ENCODE measurements around the gene TEPSIN.
"Not testable (repeated sequence)": the region's sequence is repeated elsewhere in the genome, so short reads cannot be mapped to it uniquely, and the experiment has no call there.

Gene TEPSIN

DNA sequence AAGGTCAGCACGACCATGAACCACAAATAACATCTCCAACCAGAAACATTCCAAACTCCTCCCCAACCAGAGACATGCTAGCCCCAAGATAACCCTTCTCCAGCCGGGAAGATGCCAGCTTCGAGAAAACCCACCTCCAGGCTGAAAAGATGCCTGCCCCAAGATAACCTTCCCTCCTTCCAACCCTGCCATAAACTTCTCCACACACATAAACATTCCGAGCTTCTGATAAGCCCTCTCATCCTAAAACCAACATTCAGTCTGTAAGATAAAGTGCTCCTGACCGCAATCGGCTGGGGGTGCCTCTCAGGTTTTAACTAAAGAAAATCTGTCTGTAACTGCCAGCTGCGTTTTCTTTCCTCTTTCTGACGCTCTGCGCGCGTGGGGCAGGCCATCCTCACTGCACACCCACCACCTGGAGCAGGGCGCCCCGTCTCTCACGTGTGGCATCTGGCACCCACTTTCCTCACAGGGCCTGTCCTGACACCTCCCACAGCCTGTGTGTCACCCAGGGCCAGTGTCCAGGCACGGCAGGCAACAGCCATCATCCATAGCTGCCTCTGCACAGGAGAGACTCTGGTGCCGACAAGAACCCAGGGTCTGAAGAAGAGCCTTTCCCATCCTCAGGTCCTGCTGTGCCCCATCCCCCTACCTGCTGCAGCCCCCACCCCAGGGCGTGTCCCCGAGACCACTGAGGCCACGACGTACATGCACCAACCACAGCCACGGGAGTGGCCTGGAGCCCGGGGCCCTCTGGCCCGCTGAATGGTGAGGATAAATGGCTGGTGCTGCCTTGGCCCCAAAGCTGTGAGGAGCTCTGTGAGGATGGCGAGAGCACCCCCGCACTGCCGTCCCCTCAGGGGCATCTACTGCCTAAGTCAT lies 3.7 kb downstream of the TEPSIN start:
- no peak for DNase-seq

DNA sequence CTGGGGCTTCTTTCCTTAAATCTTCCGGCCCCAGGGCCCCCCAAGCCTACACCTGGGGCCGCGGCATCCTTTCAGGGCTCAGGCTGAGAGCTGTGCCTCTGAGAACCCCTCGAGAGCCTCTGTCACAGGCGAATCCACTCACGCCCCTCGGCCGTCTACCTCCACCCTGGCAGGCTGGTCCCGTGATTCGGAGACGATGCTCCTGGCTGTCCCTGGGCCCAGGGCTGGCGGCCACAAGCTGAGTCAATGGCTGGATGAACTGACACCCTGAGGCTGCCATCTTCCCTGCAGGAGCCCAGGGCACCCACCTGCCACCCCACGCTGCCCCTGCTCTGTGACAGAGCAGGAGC lies 4.4 kb downstream of the TEPSIN start:
- no peak for DNase-seq

DNA sequence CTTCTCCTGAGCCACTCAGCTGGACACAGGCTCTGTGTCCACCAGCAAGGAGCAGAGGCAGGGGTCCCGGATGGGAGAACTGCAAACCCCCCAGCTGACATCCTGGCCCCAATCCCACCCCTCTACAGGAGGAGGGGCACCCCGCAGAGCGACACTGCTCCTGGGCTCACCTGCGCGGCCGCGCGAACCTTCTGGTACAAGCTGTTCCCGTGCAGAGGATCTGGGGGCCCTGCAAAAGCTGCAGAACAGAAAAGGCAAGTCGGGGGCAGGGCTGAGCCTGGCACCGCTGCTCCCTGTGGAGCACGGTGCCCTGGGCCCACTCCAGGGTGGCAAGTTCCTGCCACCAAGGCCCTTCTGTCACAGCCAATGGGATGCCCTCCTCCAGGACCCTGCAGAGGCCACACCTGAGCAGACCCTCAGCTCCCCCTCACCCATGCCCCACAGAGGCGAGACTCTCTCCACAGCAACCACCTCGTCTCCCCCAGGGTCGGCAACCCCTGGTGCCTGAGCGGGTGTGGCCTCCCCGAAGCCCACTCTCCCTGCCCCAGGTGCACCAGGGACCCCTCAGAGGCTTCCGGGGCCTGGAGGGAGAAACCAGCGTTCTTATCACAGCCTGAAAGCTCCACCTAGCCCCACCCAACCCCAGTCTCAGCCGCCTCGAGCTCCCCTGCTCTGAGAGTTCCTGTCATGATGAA lies 4.9 kb downstream of the TEPSIN start:
- no peak for DNase-seq

DNA sequence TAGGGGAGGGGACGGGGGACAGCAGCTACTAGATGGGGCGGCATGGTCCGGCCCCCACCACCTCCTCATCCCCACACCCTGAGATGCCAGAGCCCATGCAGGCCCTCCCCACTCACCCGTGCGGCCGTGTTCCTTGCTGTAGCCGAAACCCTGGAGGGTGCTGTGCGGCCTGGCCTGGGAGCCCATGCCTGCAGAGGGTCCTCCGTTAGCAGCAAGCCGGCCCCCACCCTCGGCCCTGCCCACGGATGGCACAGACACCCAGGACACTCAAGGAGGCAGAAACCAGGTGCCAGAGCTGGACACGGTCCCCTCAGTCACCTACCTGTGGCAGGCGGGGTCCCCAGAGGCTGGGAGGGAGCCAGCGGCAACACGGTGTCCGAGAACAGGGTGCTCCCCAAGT lies 5.5 kb downstream of the TEPSIN start:
- DNase-seq: no peak

DNA sequence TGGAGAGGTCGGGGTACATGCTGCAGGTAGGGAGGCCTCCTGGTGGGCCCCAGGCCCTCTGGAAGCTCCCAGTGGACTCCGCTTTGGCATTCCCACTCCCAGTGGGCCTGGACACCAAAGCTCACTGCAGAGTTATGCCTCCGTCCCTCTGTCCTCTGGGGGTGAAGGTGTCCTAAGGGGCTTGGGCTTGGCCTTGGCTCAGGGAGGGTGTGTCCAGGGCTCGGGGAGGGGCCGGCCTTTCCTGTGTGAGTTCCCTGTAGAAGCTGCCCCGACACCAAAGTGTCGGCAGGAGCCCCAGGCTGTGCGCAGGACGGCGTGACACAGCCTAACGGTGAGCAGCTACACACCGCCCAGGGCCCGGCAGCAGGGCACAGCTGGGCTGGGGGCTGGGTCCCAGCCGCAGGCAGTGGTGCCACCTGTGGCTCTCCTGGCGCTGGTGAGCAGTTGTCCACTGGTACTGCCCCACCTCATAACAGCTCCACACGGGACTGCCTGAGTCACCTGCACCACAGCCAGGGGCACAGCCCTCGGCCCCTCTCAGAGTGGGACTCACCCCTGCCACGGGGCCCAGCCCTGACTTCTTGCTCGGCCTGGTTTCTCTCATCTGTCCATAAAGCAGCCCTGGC lies 6.1 kb downstream of the TEPSIN start:
- DNase-seq: no peak

DNA sequence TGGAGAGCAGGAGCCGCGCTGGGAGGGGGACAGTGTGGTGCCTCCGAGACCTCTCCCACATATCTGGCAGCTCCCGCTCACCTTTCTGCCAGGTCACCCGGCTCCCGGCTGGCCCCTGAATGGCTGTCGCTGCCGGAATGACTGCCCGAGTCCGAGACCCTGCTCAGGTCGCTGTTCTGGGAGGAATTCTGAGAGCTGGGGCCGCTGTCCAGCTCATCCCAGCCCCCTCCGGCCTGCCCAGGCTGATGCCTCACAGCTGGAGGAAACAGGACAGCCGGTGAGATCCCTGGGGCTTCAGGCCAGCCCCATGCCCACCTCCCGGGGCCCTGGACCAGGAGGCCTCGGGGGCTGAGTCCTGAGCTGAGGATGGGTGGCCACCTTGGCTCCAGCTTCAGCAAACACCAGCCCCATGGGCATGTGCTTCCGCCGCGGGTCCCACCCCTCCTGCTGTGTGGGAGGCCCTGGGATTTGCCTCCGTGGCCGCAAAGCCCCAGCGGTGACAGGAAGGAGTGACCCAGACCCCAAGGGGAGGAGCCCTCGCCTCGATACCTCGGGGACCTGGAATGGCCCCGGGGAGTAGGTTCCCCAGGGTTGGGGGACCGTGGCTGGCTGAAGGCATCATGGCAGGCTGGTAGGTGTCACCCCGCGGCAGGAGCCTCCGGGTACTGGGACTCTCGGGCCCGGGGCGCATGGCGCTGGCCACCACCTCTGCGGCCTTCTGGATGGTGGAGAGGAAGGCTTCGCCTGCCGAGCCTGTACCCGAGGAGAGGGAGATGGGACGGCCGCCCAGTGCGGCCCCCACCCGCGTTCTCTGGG lies 6.9 kb downstream of the TEPSIN start:
- no peak for DNase-seq

DNA sequence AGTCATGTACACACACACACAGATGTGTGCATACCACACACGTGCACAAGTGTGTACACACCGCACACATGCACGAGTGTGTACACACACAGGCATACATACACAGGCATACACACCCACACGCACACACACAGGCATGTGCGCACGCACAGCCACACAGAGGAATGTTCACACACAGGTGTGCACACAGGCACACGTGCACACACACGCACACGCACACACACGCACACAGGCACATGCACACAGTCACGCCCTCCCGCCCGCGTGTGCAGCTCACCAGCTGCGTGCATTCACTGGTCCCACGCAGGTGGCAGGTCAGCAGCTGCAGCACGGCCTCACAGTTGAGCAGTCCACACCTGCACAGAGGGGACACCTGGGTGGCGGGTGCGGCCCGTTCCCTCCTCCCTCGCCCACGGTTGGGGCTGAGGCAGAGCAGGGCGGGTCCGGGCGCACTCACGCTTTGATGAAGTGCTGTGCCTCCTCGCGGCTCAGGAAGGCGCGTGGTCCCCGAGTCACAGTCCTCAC lies 7.7 kb downstream of the TEPSIN start:
- no peak for DNase-seq

DNA sequence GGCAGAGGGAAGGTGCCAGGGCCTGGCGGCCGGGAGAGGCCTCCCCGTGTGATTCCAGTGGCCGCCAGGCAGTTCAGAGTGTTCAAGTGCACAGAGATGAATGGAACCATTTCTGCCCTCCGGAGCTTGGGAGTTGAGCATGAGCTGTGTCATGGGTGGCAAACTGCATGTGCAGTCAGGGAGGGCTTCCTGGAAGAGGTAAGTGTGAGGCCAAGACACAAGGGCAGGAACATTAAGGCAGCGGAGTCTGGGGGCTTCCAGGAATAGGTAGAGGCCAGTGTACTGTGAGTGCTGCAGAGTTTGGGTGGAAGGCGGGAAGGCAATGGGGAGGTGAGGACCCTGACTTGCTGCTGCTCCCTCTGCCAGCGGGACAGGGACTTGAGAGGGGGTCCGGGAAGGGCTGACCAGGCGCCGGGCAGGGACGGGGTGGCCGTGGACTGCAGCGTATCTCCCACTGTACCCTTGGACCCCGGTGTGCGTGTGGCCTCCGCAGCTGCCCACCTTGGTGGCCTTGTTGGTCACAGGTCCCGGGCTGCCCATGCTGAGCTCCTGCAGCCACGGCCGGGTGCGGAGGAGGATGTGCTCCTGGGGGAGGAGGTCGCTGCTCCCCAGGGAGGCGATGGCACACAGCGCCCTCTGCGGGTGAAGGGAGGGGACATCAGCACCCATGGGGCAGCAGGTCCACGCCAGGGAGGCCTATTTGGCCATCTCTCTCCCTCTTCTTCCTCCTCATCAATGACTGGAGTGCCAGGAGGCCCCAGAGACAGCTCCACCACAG lies 8.6 kb downstream of the TEPSIN start:
- DNase-seq: no peak

DNA sequence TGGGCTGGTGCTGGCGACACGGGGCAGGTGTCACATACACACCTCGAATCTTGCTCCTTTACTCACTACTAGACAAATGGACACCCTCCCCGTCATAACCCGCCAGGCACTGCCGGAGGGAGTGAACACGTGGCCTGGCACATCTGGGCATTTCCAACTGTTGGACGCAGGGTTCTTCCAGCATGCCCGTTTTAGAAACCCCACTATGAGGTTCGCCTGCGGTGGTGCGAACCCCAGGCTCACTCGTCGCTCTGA lies 9.3 kb downstream of the TEPSIN start:
- DNase-seq: no peak

DNA sequence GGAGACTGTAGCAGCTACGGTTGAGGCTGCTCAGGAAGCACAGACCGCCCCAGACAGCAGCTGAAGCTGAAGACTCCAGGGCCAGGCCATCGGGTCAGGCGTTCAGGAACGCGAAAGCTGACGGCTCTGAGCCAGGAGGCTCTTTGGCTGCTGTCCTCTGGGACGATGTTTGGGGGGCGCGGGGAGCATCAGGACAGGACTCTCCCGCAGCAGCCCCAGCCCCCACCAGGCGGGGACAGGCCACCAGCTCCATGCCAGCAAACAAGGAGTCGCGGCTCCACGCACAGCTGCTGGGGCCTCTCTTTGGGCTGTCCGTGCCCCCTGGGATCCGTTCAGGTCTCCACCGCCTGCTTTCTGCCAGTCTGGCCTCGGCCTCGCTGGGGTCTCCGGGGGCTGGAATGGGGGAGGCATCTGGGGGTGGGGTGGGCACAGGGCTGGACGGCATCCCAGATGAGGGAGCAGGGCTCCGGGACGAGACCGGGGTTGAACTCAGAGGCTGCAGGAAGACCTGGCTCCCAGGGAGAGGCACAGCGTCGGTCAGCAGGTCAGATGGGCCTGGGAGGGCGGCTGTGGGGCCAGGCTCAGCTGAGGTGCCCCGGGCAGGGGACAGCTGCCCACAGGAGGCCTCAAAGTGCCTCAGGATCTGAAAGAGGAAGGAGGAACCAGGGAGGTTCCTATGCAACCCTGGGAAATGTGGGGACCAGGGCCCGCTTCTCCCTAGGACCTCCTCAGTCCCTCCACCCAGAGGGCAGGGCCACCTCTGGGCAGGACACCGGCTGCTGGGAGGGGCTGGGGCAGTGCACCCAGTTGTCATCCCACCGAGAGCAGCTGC lies 9.8 kb downstream of the TEPSIN start:
- DNase-seq: no peak

DNA sequence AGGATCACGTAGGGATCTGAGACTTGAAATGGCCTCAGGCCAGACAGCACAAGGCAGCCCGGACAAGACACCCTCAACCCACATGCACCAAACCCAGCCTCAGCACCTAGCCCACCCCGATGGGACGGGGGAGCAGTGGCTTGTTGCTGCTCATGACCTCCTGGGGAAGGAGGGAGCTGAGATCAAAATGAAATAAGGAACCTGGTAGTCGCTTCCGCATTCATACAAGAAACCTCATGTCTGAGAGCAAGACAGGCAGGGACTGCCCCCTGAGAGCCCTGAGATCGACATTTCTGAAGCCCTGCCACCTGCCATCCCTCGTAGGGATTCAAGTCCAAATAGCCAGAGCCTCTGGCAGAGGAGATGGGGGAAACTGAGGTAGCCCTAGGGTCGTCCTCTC lies 10.4 kb downstream of the TEPSIN start:
- DNase-seq: no peak

DNA sequence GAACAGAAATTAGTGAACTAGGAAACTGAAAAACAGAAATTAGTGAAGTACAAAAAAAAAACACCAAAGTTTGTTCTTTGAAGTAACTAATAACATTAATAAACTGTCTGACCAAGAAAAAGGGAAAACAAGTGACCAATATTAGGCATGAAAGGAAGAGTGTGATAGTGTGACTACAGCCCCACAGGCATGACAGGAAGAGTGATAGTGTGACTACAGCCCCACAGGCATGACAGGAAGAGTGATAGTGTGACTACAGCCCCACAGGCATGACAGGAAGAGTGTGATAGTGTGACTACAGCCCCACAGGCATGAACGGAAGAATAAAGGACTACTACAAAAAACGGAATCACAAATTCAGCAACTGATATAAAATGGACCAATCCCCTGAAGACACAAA lies 11.2 kb downstream of the TEPSIN start:
- DNase-seq: not testable (repeated sequence)

DNA sequence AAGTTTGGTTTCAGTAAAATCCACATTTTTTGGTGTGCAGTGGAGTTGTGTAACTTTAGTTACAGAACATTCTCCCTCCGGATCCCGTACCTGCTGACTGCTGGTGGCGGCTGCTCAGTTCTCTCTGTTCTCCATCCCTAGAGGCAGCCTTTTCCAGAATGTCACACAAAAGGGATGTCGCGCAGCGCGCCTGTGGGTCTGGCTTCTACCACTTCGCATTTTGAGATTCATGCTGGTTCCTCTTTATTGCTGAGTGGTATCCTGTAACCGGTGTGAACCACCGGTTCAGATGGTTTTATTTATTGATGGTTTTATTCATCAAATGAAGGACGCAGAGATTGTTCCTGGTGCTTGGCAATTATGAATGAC lies 15.1 kb downstream of the TEPSIN start:
- no peak for DNase-seq

DNA sequence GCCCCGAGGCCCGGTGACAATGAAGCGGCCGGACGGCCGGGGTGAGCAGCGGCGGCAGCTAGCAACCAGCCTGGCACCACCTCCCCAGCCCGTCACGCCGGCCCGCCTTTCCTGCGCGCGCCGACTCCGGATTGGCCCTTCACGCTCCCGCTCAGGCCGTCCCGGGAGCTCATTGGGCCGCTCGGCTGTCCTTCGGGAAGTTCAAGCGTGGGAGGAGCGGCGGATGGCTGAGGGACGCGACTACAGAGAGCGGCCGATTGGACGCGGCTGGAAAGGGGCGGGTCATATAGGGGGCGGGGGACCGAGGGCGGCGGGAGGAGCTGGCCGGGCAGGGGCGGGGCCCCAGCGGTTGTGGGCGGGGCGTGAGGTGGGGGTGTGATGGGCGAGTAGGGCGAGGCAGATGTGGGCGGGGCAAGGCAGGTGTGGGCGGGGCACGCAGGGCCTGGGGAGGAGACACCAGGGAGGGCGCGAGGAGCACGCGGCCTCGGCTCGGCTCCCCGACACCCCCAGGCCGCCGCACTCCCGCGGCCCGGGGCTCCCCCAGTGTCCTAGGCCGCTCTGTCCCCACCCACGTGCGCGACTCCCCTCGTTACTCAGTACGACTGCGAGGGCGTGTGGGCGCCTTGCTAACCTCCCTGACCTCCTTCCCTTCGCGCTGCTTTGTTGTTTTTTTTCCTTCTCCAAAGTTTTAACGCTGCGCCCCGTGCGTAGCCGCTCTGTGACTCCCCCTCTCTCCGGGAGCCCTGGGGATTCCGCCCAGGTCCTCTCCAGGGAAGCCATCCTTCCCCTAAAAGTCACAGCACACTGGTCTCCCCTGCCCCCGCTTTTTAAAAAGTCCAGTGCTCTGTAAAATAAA lies 15.7 kb downstream of the TEPSIN start, which contains the start of gene CEP131:
TSS of gene CEP131 (minus strand) at position 60 of the 856 bp plus-strand sequence. CDS start 2,909 bp downstream, outside the sequence.
- DNase-seq: peak; percentile 97

DNA sequence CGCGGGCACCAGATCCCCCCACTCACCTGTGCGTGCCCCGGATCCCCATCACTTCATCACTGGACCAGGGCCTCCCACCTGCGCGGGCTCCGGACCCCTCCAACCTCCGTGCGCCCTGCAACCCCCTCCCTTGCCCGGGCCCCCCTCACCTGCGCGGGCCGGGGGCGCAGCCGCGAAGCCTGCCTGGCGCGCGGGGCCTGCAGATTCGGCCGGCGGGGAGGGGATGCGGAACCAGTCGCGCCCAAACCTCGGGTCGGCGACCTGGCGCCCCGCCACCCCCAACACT lies 16.3 kb downstream of the TEPSIN start:
- DNase-seq: no peak

DNA sequence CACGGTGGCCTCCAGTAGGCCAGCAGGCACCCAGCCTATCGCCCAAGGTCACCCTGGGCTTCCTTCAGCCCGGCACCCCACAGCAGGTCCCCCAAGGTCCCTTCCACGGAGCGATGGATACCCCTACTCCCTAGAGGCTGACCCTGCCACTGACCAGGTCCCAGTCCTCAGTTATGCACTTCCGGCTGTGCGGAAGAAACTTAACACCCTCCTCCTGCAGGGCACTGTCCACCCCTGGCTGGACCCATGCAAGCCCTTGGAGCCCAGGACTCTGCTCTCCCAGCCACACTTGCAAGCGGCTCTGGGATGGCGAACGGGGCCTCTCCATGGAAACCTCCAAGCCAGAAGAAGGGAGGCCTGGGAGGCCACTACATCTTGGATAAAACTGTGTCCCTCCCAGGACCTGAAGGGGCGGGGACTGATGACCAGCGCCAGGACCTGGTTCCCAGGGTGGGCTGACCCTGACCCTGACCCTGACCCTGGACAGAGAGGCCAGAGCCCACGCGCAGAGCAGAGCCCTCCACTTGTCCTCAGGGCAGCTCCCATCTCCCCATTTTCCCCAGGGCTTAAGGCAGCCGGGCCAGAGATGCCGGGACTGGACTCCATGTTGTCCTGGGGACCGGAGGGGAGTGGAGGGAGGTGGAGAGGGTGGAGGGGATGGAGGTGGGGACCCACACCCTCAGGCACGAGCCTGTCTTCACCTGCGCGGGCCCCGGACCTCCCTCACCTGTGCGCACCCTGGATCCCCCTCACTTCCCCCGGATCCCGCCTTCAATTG lies 16.8 kb downstream of the TEPSIN start:
- DNase-seq: no peak

DNA sequence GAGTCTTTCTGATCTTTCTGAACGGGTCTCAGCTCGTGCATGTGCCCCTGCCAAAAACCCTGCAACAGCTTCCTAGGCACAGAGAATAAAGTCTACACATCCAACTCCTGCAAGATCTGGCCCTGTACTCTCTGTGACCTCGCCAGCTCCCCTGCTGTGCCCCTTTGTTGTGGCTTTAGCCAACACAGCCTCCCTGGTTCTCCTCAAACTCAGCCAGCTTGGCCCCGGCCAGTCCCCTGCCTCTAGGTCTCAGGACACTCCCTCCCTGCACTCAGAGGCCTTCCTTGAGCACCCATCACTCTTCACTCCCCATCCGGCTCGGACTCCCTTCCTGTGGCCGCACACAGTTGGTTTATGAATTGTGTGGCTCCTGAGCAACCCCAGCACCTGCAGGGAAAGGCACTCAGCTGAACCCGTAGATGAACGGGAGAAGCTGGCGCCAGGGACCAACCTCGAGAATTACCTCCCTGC lies 17.4 kb downstream of the TEPSIN start:
- no peak for DNase-seq

DNA sequence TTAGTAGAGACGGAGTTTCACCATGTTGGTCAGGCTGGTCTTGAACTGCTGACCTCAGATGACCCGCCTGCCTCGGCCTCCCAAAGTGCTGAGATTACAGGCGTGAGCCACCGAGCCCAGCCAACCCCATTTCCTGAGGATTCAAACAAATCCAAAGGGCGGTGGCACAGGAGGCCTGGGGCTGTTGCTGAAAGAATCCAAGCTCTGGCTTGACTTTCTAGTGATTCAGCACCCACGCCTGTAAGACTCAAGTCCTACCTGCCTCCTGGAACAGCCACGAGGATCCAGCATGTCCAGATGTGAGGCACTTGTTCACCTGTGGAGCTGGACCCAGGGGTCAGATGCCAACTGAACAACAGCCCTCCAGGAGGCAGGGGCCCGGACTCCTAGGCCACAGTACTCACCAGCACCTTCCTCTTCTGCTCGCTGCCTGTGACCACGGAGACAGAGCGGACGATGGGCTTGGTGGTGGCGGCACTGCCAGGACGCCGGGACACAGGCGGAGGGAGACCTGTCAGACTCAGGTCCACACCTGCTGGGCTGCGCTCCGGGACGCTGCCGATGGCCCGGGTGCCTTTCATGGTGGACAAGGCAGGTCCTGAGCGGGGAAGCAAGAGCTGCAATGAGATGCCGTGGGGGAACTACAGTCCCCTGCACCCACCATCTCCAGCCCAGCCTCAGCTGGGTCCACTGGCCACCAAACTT lies 19.2 kb downstream of the TEPSIN start:
- DNase-seq: no peak

DNA sequence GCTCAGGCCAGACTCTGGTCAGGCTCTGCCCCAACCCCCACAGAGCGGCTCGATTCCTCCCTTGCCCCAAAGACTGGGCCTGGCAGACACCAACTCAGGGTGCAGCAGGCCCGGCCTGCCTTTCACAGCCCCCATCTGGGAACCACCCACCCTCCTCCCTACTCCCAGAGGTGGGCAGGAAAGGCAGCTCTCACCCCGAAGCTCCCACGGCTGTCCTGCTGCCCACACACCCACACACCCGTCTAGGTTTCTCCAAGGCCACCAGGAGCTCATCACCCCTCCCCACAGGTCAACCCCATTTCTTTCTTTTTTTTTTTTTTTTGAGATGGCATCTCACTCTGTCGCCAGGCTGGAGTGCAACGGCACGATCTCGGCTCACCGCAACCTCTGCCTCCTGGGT lies 19.9 kb downstream of the TEPSIN start:
- no peak for DNase-seq

Measured in NCI-H510A (cell line).